ENCODE results near the gene RNPEPL1. TPM values are rescaled to one million over a fixed set of nuclear protein-coding genes. Genes with fewer than 3 reads are reported as not detected.

RNPEPL1 gene
- polyA plus RNA-seq, 2 of the 4 experiments (the other 2 are of a cell fraction) = 9.2 to 26.3 TPM

DNA sequence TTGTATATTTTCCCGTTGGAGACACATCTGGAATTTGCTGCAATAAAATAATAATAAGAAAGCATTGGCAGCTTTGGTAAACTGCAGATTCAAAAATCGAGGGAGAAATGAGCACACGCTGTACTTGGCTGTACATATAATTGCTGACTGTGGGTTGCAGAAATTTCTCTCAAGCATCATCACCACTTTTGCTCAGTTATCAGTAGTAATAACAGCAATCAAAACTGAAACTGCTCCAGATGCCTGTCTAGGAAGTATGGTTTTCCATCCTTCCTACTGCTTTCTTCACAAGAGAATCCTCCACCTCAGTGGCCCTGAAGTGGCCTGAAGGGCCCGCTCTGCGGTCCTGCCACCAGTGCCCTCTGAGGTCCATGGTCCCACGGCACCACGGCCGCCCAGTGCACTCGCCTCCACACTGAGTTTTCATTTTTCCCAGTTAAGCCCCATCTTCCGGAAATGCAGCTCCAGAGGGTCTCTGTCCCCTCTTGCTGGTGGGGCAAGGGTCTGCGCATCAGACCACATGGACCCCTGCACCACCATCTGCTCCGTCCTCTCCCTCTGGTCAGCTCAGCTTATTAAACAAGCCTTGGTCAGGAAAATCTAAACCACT lies 4.2 kb upstream of the RNPEPL1 start:
- H3K27ac ChIP-seq = peak overlapping the region; percentile 96 to 98; a peak in 4 of 6 replicates
- ATAC-seq (no peak), DNase-seq (ENCODE audit: low read depth in 1 of 2, low spot score in 1 of 2) (no peak), FAIRE-seq (no peak)
- H3K4me1 ChIP-seq = peaks cover 48% of the 10 kb centered on the region
- CTCF ChIA-PET = interaction anchor here (1.1 to 3.8 kb wide), 5 partner anchors 9 to 331 kb away, joined by 4 to 76 read pairs (median 5); partner anchors contain the start of gene CAPN10
- POLR2A ChIA-PET = interaction anchor here (3.2 kb wide), 1 partner anchor 22 kb away, joined by 24 read pairs; the partner anchor contains the start of gene CAPN10
- no peak for TF ChIP-seq ATOH8 (CRISPR knock-in tag; IDR thresholded peaks at IDR 0.05; ENCODE audit: low read depth)
- TF ChIP-seq EP300 (IDR thresholded peaks at IDR 0.05) = no peak
- TF ChIP-seq JUNB (IDR thresholded peaks at IDR 0.05) = no peak
- TF ChIP-seq EHF (CRISPR knock-in tag; IDR thresholded peaks at IDR 0.05) = no peak
- TF ChIP-seq SREBF2 (IDR thresholded peaks at IDR 0.05) = no peak
- no peak for TF ChIP-seq RARB (CRISPR knock-in tag; IDR thresholded peaks at IDR 0.05)
- no peak for TF ChIP-seq PHF8 (IDR thresholded peaks at IDR 0.05; ENCODE audit: borderline replicate concordance, low read depth)
- TF ChIP-seq BCL3 (IDR thresholded peaks at IDR 0.05) = no peak
- no peak for TF ChIP-seq NFE2L2 (conservative IDR thresholded peaks at IDR 0.05; ENCODE audit: low read length)
- TF ChIP-seq CBX8 (IDR thresholded peaks at IDR 0.05) = no peak
- TF ChIP-seq CTCF (IDR thresholded peaks at IDR 0.05) = no peak
- no peak for TF ChIP-seq FOSL2 (IDR thresholded peaks at IDR 0.05)
- no peak for TF ChIP-seq FOSL2 (CRISPR knock-in tag; IDR thresholded peaks at IDR 0.05)
- no peak for TF ChIP-seq RCOR1 (IDR thresholded peaks at IDR 0.05; ENCODE audit: low read depth, low read length)
- no peak for TF ChIP-seq HMGXB4 (CRISPR knock-in tag; IDR thresholded peaks at IDR 0.05; ENCODE audit: borderline replicate concordance)
- TF ChIP-seq CEBPB (IDR thresholded peaks at IDR 0.05) = no peak
- TF ChIP-seq ELK1 (IDR thresholded peaks at IDR 0.05; ENCODE audit: low read depth, low read length) = no peak
- no peak for TF ChIP-seq RFX5 (IDR thresholded peaks at IDR 0.05)
- no peak for TF ChIP-seq POLR2A (IDR thresholded peaks at IDR 0.05; ENCODE audit: low read length)
- no peak for TF ChIP-seq RNF2 (IDR thresholded peaks at IDR 0.05; ENCODE audit: borderline replicate concordance, low read depth)
- TF ChIP-seq CHD4 (IDR thresholded peaks at IDR 0.05; ENCODE audit: borderline replicate concordance) = no peak
- 91% methylated on average over 12 of the region's 12 CpGs for WGBS (ENCODE audit: missing lambda C conversion rate)
- no peak overlapping the region for H3K4me2 ChIP-seq
- H3K9me3 ChIP-seq = no peaks in the 10 kb centered on the region
- H3K4me3 ChIP-seq = no peak overlapping the region

Data from A549 (cell line).